ENCODE data around the gene COQ2.
"Not testable (repeated sequence)": the region's sequence is repeated elsewhere in the genome, so short reads cannot be mapped to it uniquely, and the experiment has no call there.

The COQ2 gene

GRCh38 chr4:83326546-83326945 is 41.9 kb upstream of the COQ2 start:
- TF ChIP-seq CTCF (IDR thresholded peaks at IDR 0.05) = no peak
- Histone ChIP-seq H3K27ac (no peak overlapping the region), H3K4me3 (ENCODE audit: low read depth, low read length) (no peak overlapping the region), H3K4me1 (no peaks in the 10 kb centered on the region), H3K4me2 (ENCODE audit: low read length) (no peak overlapping the region), H2AFZ (no peak overlapping the region), H3K9ac (no peak overlapping the region), H3K9me3 (ENCODE audit: control insufficient read depth, low read length) (no peaks in the 10 kb centered on the region), H3K36me3 (ENCODE audit: control insufficient read depth, insufficient read depth, low read length) (no peaks in the 10 kb centered on the region), H3K27me3 (ENCODE audit: control insufficient read depth, insufficient read depth, low read length) (no peaks in the 10 kb centered on the region), H3K79me2 (no peaks in the 10 kb centered on the region)

- not testable (repeated sequence) for H2AFZ ChIP-seq; H3K4me2 ChIP-seq (ENCODE audit: low read length); H3K4me1 ChIP-seq; H3K36me3 ChIP-seq (ENCODE audit: control insufficient read depth, insufficient read depth, low read length); H3K79me2 ChIP-seq; H3K4me3 ChIP-seq (ENCODE audit: low read depth, low read length); H3K27me3 ChIP-seq (ENCODE audit: control insufficient read depth, insufficient read depth, low read length); H3K9me3 ChIP-seq (ENCODE audit: control insufficient read depth, low read length); H3K9ac ChIP-seq; H3K27ac ChIP-seq
These were observed 40.7 kb upstream of the COQ2 start for GRCh38 chr4:83325306-83325705.

GRCh38 chr4:83323136-83323535 is 38.5 kb upstream of the COQ2 start:
- Histone ChIP-seq H3K9ac (no peak overlapping the region), H3K79me2 (no peaks in the 10 kb centered on the region), H3K4me1 (no peaks in the 10 kb centered on the region), H3K36me3 (ENCODE audit: control insufficient read depth, insufficient read depth, low read length) (no peaks in the 10 kb centered on the region), H3K4me2 (ENCODE audit: low read length) (no peak overlapping the region), H3K4me3 (ENCODE audit: low read depth, low read length) (no peak overlapping the region), H2AFZ (no peak overlapping the region), H3K9me3 (ENCODE audit: control insufficient read depth, low read length) (no peaks in the 10 kb centered on the region), H3K27me3 (ENCODE audit: control insufficient read depth, insufficient read depth, low read length) (no peaks in the 10 kb centered on the region), H3K27ac (no peak overlapping the region)
- TF ChIP-seq CTCF (IDR thresholded peaks at IDR 0.05) = no peak

- no peak overlapping the region for H3K4me3 ChIP-seq (ENCODE audit: low read depth, low read length)
- H2AFZ ChIP-seq = no peak overlapping the region
- no peaks in the 10 kb centered on the region for H3K79me2 ChIP-seq
- H3K9me3 ChIP-seq (ENCODE audit: control insufficient read depth, low read length) = no peaks in the 10 kb centered on the region
- no peaks in the 10 kb centered on the region for H3K4me1 ChIP-seq
- H3K36me3 ChIP-seq (ENCODE audit: control insufficient read depth, insufficient read depth, low read length) = no peaks in the 10 kb centered on the region
- no peak overlapping the region for H3K27ac ChIP-seq
- no peaks in the 10 kb centered on the region for H3K27me3 ChIP-seq (ENCODE audit: control insufficient read depth, insufficient read depth, low read length)
- H3K4me2 ChIP-seq (ENCODE audit: low read length) = no peak overlapping the region
- H3K9ac ChIP-seq = no peak overlapping the region
- no peak for TF ChIP-seq CTCF (IDR thresholded peaks at IDR 0.05)
These were observed 36.0 kb upstream of the COQ2 start for GRCh38 chr4:83320548-83320947.

GRCh38 chr4:83318666-83319065 is 34.1 kb upstream of the COQ2 start:
- TF ChIP-seq CTCF (IDR thresholded peaks at IDR 0.05) = no peak
- H2AFZ ChIP-seq = no peak overlapping the region
- no peaks in the 10 kb centered on the region for H3K79me2 ChIP-seq
- no peaks in the 10 kb centered on the region for H3K9me3 ChIP-seq (ENCODE audit: control insufficient read depth, low read length)
- no peak overlapping the region for H3K4me2 ChIP-seq (ENCODE audit: low read length)
- no peak overlapping the region for H3K27ac ChIP-seq
- H3K4me1 ChIP-seq = no peaks in the 10 kb centered on the region
- no peak overlapping the region for H3K9ac ChIP-seq
- no peak overlapping the region for H3K4me3 ChIP-seq (ENCODE audit: low read depth, low read length)
- H3K27me3 ChIP-seq (ENCODE audit: control insufficient read depth, insufficient read depth, low read length) = no peaks in the 10 kb centered on the region
- no peaks in the 10 kb centered on the region for H3K36me3 ChIP-seq (ENCODE audit: control insufficient read depth, insufficient read depth, low read length)
